Measurements from ENCODE around the gene ANXA6.

DNA sequence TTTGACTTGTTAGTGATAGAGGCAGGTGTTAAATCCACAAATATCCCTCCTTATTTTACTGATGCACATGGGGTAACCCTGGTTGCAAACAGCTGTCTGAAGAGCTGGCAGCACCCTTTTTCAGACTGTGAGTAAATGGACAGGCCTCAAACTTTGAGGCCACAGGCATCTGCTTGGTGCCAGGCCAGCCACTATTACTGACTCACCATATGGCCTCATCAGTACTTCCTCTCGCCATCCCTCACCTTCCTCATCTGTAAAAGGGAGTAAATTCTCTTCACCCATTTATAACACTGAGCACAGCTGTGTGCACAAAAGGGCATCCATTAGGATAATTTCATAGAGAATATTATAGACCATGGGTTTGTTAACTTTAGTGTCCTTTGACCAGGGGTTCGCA is 64.8 kb downstream of the ANXA6 start:
- TF ChIP-seq, protein P1, sequence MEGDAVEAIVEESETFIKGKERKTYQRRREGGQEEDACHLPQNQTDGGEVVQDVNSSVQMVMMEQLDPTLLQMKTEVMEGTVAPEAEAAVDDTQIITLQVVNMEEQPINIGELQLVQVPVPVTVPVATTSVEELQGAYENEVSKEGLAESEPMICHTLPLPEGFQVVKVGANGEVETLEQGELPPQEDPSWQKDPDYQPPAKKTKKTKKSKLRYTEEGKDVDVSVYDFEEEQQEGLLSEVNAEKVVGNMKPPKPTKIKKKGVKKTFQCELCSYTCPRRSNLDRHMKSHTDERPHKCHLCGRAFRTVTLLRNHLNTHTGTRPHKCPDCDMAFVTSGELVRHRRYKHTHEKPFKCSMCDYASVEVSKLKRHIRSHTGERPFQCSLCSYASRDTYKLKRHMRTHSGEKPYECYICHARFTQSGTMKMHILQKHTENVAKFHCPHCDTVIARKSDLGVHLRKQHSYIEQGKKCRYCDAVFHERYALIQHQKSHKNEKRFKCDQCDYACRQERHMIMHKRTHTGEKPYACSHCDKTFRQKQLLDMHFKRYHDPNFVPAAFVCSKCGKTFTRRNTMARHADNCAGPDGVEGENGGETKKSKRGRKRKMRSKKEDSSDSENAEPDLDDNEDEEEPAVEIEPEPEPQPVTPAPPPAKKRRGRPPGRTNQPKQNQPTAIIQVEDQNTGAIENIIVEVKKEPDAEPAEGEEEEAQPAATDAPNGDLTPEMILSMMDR (IDR thresholded peaks at IDR 0.05; ENCODE audit: insufficient read depth, low read depth, low read length): no peak
- no peak for TF ChIP-seq EZH2 (IDR thresholded peaks at IDR 0.05; ENCODE audit: insufficient read depth, low read length)
